Breast epithelium (tissue), 3 donors: ENCODE measurements around the gene CHRNA9.

Source experiments
- POLR2A ChIP-seq: fragments of 450-650 bp; IDR thresholded peaks from one replicate; pipeline ENCODE4 v1.6.1; 2016; ENCODE audit warnings: antibody characterized with exemption, mild to moderate bottlenecking, moderate library complexity
- POLR2AphosphoS5 ChIP-seq, 3 donors: sonication (generic); formaldehyde crosslinking; IDR thresholded peaks; one replicate each; pipeline ENCODE4 v1.6.1; 2017; ENCODE audit warnings: antibody characterized with exemption in 3 of 3
- TF ChIP-seq, protein P1 (sequence below), 3 donors: fragments of 450-650 bp; IDR thresholded peaks; one replicate each; pipeline ENCODE4 v1.5.1; 2016 to 2017; ENCODE audit warnings: antibody characterized with exemption in 3 of 3, mild to moderate bottlenecking in 3 of 3, moderate library complexity in 3 of 3

DNA sequence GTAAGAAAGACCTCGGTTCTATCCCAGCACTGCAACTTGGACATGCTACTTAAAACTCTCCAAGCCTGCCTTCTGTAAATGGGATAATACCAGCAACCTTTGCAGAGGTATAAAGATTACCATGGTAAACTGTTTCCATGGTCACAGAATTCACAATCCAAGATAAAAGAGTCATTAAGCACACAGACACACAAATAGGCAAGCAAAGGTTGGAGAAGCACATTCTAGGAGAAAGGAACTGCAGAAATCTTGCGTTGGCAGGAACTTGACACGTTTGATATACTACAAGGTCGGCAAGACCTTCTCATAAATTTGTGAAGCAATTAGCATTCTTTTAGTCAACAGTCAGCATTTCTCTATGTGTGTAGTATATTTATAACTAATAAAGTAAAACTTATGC, 12.3 kb upstream of the CHRNA9 start:
- TF ChIP-seq, protein P1, sequence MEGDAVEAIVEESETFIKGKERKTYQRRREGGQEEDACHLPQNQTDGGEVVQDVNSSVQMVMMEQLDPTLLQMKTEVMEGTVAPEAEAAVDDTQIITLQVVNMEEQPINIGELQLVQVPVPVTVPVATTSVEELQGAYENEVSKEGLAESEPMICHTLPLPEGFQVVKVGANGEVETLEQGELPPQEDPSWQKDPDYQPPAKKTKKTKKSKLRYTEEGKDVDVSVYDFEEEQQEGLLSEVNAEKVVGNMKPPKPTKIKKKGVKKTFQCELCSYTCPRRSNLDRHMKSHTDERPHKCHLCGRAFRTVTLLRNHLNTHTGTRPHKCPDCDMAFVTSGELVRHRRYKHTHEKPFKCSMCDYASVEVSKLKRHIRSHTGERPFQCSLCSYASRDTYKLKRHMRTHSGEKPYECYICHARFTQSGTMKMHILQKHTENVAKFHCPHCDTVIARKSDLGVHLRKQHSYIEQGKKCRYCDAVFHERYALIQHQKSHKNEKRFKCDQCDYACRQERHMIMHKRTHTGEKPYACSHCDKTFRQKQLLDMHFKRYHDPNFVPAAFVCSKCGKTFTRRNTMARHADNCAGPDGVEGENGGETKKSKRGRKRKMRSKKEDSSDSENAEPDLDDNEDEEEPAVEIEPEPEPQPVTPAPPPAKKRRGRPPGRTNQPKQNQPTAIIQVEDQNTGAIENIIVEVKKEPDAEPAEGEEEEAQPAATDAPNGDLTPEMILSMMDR (IDR thresholded peaks at IDR 0.05), result no peak
- TF ChIP-seq POLR2AphosphoS5 (IDR thresholded peaks at IDR 0.05) (no peak), POLR2A (no peak)
